WTC11 (cell line): Measurements from ENCODE around the gene RNF43. TPM values are rescaled to one million over a fixed set of nuclear protein-coding genes. Genes with fewer than 3 reads are reported as not detected.

Experiments
- ATAC-seq: fragments of 200-7000 bp; cut with Tn5 transposase; 2 replicates; pipeline ENCODE4 v1.10.0; 2021; ENCODE audit warnings: mild to moderate bottlenecking, moderate library complexity
- CTCF ChIA-PET: fragments of 300-600 bp; sonication (Branson Sonifier 250); formaldehyde crosslinking; loops from one replicate; lab custom pipeline; 2021; ENCODE audit warnings: antibody characterized with exemption; lab: Charles Lee
- POLR2A ChIA-PET: fragments of 350-600 bp; sonication (Branson Sonifier 250); formaldehyde crosslinking; loops from one replicate; lab custom pipeline; 2021; ENCODE audit warnings: antibody characterized with exemption; lab: Charles Lee
- DNase-seq: peaks from one replicate; pipeline ENCODE4 v3.0.0; 2021; ENCODE audit warnings: low spot score
- H3K27ac Mint-ChIP-seq: 2 replicates; pipeline ENCODE4 v1.8.0; 2021; ENCODE audit warnings: mixed read lengths
- H3K27me3 Mint-ChIP-seq: 2 replicates; pipeline ENCODE4 v1.8.0; 2021; ENCODE audit warnings: low read depth, mild to moderate bottlenecking, moderate library complexity, mixed read lengths
- H3K36me3 Mint-ChIP-seq: 2 replicates; pipeline ENCODE4 v1.8.0; 2021; ENCODE audit warnings: mixed read lengths
- H3K4me1 Mint-ChIP-seq: 2 replicates; pipeline ENCODE4 v1.8.0; 2022; ENCODE audit warnings: mixed read lengths
- H3K4me3 Mint-ChIP-seq: 2 replicates; pipeline ENCODE4 v1.8.0; 2021; ENCODE audit warnings: mild to moderate bottlenecking, moderate library complexity, mixed read lengths
- H3K9me3 Mint-ChIP-seq: 2 replicates; pipeline ENCODE4 v1.8.0; 2021; ENCODE audit warnings: mixed read lengths
- CREB1 ChIP-seq: sonication (generic); formaldehyde crosslinking; IDR thresholded peaks from 2 replicates; pipeline ENCODE4 v1.8.0; 2023; ENCODE audit warnings: mild to moderate bottlenecking, missing genetic modification reagents
- ELF4 ChIP-seq: sonication (generic); formaldehyde crosslinking; IDR thresholded peaks from 2 replicates; pipeline ENCODE4 v1.8.1; 2022; ENCODE audit warnings: low read depth, mild to moderate bottlenecking, moderate library complexity, missing genetic modification reagents
- FOXJ3 ChIP-seq: sonication (generic); formaldehyde crosslinking; IDR thresholded peaks from 2 replicates; pipeline ENCODE4 v1.9.0; 2021; ENCODE audit warnings: missing genetic modification reagents, mild to moderate bottlenecking, borderline replicate concordance
- FOXP1 ChIP-seq: sonication (generic); formaldehyde crosslinking; IDR thresholded peaks from 2 replicates; pipeline ENCODE4 v1.8.0; 2022; ENCODE audit warnings: missing genetic modification reagents, mild to moderate bottlenecking, moderate library complexity, borderline replicate concordance
- HMGA2 ChIP-seq: fragments of 250-450 bp; sonication (Bioruptor Pico); IDR thresholded peaks from 2 replicates; pipeline ENCODE4 v1.4.0; 2021; ENCODE audit warnings: mild to moderate bottlenecking, moderate library complexity
- KAT7 ChIP-seq: sonication (generic); formaldehyde crosslinking; IDR thresholded peaks from 2 replicates; pipeline ENCODE4 v1.8.1; 2023; ENCODE audit warnings: missing genetic modification reagents, mild to moderate bottlenecking, borderline replicate concordance
- NR1H2 ChIP-seq: sonication (generic); formaldehyde crosslinking; IDR thresholded peaks from 2 replicates; pipeline ENCODE4 v1.9.0; 2021; ENCODE audit warnings: mild to moderate bottlenecking, moderate library complexity, missing genetic modification reagents
- NR2C2 ChIP-seq: sonication (generic); formaldehyde crosslinking; IDR thresholded peaks from 2 replicates; pipeline ENCODE4 v1.8.0; 2022; ENCODE audit warnings: mild to moderate bottlenecking, missing genetic modification reagents
- OVOL2 ChIP-seq: fragments of 250-450 bp; sonication (Bioruptor Pico); IDR thresholded peaks from 2 replicates; pipeline ENCODE4 v1.9.0; 2021; ENCODE audit warnings: mild to moderate bottlenecking, borderline replicate concordance
- PRRX2 ChIP-seq: fragments of 250-450 bp; sonication (Bioruptor Pico); IDR thresholded peaks from 2 replicates; pipeline ENCODE4 v1.8.0; 2021; ENCODE audit warnings: mild to moderate bottlenecking
- ZNF396 ChIP-seq: fragments of 250-450 bp; sonication (Bioruptor Pico); IDR thresholded peaks from 2 replicates; pipeline ENCODE4 v1.8.0; 2021; ENCODE audit warnings: mild to moderate bottlenecking, moderate library complexity, borderline replicate concordance
- ZNF416 ChIP-seq: fragments of 250-450 bp; sonication (Bioruptor Pico); IDR thresholded peaks from 2 replicates; pipeline ENCODE4 v1.9.0; 2021; ENCODE audit warnings: mild to moderate bottlenecking, inconsistent platforms
- ZNF423 ChIP-seq: fragments of 250-450 bp; sonication (Bioruptor Pico); IDR thresholded peaks from 2 replicates; pipeline ENCODE4 v2.1.2; 2022; ENCODE audit warnings: mild to moderate bottlenecking, moderate library complexity
- total RNA-seq: library from RNA; stranded (reverse); gene quantifications from 3 replicates; pipeline ENCODE4 v1.2.3, GENCODE V29; 2021
- TF ChIP-seq, protein P1 (sequence below): sonication (generic); formaldehyde crosslinking; IDR thresholded peaks from 2 replicates; pipeline ENCODE4 v1.8.0; 2022; ENCODE audit warnings: mild to moderate bottlenecking, missing genetic modification reagents
- TF ChIP-seq, protein P2 (sequence below): sonication (generic); formaldehyde crosslinking; IDR thresholded peaks from 2 replicates; pipeline ENCODE4 v1.8.1; 2023; ENCODE audit warnings: mild to moderate bottlenecking, missing genetic modification reagents
- TF ChIP-seq, protein P3 (sequence below): fragments of 250-450 bp; sonication (Bioruptor Pico); IDR thresholded peaks from 2 replicates; pipeline ENCODE4 v1.9.0; 2021; ENCODE audit warnings: mild to moderate bottlenecking, borderline replicate concordance
- TF ChIP-seq, protein P4 (sequence below): sonication (generic); formaldehyde crosslinking; IDR thresholded peaks from 2 replicates; pipeline ENCODE4 v1.8.0; 2023; ENCODE audit warnings: missing genetic modification reagents

The RNF43 gene
- total RNA-seq, 1 experiment from 2014 or later = 3.6 TPM

DNA sequence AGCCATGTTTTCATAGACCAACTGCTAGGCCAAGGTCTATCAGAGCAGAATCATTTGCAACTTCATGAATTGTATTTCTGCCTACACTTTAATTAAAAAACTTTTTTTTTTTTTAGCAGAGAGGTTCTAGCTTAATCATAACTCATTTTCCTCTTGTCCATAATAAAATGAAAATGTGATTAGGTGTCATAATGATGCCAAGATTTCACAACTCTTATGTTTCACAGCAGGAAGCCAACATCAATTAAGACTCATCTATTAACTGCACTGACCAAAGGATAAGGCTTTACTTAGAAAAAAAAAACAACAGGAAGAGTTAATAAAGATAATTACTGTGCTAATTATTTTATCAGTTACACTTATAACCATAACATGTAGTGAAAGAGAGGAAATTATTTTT is 18.9 kb upstream of the RNF43 start:
- no peak for ATAC-seq
- CTCF ChIA-PET = interaction anchor here (0.5 to 0.6 kb wide), 2 partner anchors 11 to 505 kb away, joined by 3 to 4 read pairs; no protein-coding TSS in a partner anchor

DNA sequence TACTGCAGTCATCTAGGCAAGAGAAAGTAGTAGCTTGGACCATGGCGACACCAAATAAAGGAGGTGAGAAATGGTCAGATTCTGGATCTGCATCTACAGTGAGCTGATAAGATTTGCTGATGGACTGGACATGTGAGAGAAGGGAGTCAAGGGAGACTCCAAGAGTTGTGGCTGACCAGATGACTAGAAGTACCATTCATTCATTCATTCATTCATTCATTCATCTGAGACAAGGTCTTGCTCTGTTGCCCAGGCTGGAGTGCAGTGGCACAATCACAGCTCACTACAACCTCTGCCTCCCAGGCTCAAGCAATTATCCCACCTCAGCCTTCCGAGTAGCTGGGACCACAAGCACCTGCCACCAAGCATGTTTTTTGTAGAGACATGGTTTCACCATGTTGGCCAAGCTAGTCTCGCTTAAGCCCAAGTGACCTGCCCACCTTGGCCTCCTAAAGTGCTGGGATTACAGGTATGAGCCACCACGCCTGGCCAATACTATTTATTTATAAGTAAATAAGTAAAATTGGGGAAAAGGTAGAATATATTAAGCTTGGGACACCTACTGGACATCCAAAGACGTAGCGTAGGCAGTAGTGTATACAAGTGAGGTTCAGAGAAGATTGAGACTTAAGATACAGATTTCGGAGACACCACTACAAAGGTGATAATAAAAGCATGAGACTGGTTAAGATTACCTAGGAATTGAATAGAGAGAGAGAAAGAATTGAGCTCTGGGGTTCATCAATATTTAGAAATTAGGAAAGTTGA is 15.7 kb upstream of the RNF43 start:
- ATAC-seq = no peak
- Mint-ChIP-seq H3K27me3 (no peaks in the 10 kb centered on the region; the same call in 1 of the 2 replicates), H3K4me1 (no peaks in the 10 kb centered on the region), H3K27ac (no peak overlapping the region), H3K4me3 (no peak overlapping the region), H3K36me3 (no peaks in the 10 kb centered on the region), H3K9me3 (no peaks in the 10 kb centered on the region)
- ChIA-PET CTCF (interaction anchor here (0.7 to 2.0 kb wide), 11 partner anchors 14 to 233 kb away, joined by 3 to 12 read pairs (median 5); partner anchors contain the start of genes RNF43 and SUPT4H1), POLR2A (no interaction called here)
- no peak for DNase-seq
- no peak for TF ChIP-seq ZNF423 (CRISPR knock-in tag)
- no peak for TF ChIP-seq ZNF396
- no peak for TF ChIP-seq PRRX2
- TF ChIP-seq CREB1 (CRISPR knock-in tag) = no peak
- TF ChIP-seq OVOL2 (CRISPR knock-in tag) = no peak
- TF ChIP-seq, protein P1, sequence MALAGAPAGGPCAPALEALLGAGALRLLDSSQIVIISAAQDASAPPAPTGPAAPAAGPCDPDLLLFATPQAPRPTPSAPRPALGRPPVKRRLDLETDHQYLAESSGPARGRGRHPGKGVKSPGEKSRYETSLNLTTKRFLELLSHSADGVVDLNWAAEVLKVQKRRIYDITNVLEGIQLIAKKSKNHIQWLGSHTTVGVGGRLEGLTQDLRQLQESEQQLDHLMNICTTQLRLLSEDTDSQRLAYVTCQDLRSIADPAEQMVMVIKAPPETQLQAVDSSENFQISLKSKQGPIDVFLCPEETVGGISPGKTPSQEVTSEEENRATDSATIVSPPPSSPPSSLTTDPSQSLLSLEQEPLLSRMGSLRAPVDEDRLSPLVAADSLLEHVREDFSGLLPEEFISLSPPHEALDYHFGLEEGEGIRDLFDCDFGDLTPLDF (CRISPR knock-in tag) = no peak
- TF ChIP-seq, protein P2, sequence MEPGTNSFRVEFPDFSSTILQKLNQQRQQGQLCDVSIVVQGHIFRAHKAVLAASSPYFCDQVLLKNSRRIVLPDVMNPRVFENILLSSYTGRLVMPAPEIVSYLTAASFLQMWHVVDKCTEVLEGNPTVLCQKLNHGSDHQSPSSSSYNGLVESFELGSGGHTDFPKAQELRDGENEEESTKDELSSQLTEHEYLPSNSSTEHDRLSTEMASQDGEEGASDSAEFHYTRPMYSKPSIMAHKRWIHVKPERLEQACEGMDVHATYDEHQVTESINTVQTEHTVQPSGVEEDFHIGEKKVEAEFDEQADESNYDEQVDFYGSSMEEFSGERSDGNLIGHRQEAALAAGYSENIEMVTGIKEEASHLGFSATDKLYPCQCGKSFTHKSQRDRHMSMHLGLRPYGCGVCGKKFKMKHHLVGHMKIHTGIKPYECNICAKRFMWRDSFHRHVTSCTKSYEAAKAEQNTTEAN (CRISPR knock-in tag) = no peak
- no peak for TF ChIP-seq ELF4
- TF ChIP-seq NR1H2 = no peak
- no peak for TF ChIP-seq FOXP1 (CRISPR knock-in tag)
- TF ChIP-seq, protein P3, sequence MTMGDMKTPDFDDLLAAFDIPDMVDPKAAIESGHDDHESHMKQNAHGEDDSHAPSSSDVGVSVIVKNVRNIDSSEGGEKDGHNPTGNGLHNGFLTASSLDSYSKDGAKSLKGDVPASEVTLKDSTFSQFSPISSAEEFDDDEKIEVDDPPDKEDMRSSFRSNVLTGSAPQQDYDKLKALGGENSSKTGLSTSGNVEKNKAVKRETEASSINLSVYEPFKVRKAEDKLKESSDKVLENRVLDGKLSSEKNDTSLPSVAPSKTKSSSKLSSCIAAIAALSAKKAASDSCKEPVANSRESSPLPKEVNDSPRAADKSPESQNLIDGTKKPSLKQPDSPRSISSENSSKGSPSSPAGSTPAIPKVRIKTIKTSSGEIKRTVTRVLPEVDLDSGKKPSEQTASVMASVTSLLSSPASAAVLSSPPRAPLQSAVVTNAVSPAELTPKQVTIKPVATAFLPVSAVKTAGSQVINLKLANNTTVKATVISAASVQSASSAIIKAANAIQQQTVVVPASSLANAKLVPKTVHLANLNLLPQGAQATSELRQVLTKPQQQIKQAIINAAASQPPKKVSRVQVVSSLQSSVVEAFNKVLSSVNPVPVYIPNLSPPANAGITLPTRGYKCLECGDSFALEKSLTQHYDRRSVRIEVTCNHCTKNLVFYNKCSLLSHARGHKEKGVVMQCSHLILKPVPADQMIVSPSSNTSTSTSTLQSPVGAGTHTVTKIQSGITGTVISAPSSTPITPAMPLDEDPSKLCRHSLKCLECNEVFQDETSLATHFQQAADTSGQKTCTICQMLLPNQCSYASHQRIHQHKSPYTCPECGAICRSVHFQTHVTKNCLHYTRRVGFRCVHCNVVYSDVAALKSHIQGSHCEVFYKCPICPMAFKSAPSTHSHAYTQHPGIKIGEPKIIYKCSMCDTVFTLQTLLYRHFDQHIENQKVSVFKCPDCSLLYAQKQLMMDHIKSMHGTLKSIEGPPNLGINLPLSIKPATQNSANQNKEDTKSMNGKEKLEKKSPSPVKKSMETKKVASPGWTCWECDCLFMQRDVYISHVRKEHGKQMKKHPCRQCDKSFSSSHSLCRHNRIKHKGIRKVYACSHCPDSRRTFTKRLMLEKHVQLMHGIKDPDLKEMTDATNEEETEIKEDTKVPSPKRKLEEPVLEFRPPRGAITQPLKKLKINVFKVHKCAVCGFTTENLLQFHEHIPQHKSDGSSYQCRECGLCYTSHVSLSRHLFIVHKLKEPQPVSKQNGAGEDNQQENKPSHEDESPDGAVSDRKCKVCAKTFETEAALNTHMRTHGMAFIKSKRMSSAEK (CRISPR knock-in tag) = no peak
- no peak for TF ChIP-seq HMGA2 (CRISPR knock-in tag)

More for the DNA sequence above, 18.9 kb upstream of the RNF43 start:
- Mint-ChIP-seq H3K27me3 (no peaks in the 10 kb centered on the region; the same call in 1 of the 2 replicates), H3K36me3 (no peaks in the 10 kb centered on the region), H3K4me1 (no peaks in the 10 kb centered on the region), H3K9me3 (no peaks in the 10 kb centered on the region)
- DNase-seq = no peak
- TF ChIP-seq, protein P4, sequence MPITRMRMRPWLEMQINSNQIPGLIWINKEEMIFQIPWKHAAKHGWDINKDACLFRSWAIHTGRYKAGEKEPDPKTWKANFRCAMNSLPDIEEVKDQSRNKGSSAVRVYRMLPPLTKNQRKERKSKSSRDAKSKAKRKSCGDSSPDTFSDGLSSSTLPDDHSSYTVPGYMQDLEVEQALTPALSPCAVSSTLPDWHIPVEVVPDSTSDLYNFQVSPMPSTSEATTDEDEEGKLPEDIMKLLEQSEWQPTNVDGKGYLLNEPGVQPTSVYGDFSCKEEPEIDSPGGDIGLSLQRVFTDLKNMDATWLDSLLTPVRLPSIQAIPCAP (CRISPR knock-in tag) = no peak
- no peak for TF ChIP-seq FOXJ3 (CRISPR knock-in tag)
- TF ChIP-seq ZNF396 = no peak
- TF ChIP-seq ZNF416 (CRISPR knock-in tag) = no peak
- TF ChIP-seq NR2C2 = no peak
- no peak for TF ChIP-seq KAT7
- TF ChIP-seq, all 79 proteins: peak for 0
- H3K27ac Mint-ChIP-seq = no peak overlapping the region
- POLR2A ChIA-PET = interaction anchor here (0.5 to 0.9 kb wide), 2 partner anchors 14 to 119 kb away, joined by 3 to 4 read pairs; no protein-coding TSS in a partner anchor
- no peak overlapping the region for H3K4me3 Mint-ChIP-seq
